Tibial nerve (tissue), 4 donors: Measurements from ENCODE around the gene PRRC2B. TPM values are rescaled to one million over a fixed set of nuclear protein-coding genes. Genes with fewer than 3 reads are reported as not detected.
"Not testable (repeated sequence)": the region's sequence is repeated elsewhere in the genome, so short reads cannot be mapped to it uniquely, and the experiment has no call there.

ENCODE experiments used
- DNase-seq, 2 donors: peaks; one replicate each; pipeline ENCODE4 v3.0.0-alpha.2; 2019; ENCODE audit warnings: low spot score in 2 of 2
- H3K27ac ChIP-seq, 4 donors: fragments of 200-600 bp; sonication (generic) in 3 of 4; one replicate each; pipeline ENCODE4 v1.5.1; 2017 to 2019; ENCODE audit warnings: mild to moderate bottlenecking in 1 of 4
- H3K27me3 ChIP-seq, 2 donors: fragments of 200-600 bp; sonication (generic) in 1 of 2; one replicate each; pipeline versions ENCODE4 v1.5.1 to v1.6.0; 2017 to 2019
- H3K36me3 ChIP-seq, 3 donors: fragments of 200-600 bp; sonication (generic); one replicate each; pipeline ENCODE4 v1.5.1; 2018 to 2019
- H3K4me1 ChIP-seq, 4 donors: fragments of 200-600 bp; sonication (generic) in 3 of 4; one replicate each; pipeline ENCODE4 v1.5.1; 2017 to 2019
- H3K4me3 ChIP-seq, 4 donors: fragments of 200-600 bp; sonication (generic) in 3 of 4; one replicate each; pipeline ENCODE4 v1.5.1; 2017 to 2019; ENCODE audit warnings: mild to moderate bottlenecking in 1 of 4, moderate library complexity in 1 of 4
- H3K9me3 ChIP-seq, 4 donors: fragments of 200-600 bp; sonication (generic) in 3 of 4; one replicate each; pipeline ENCODE4 v1.5.1; 2017 to 2019
- EP300 ChIP-seq, 2 donors: sonication (generic); formaldehyde crosslinking; IDR thresholded peaks; one replicate each; pipeline ENCODE4 v1.6.1; 2017; ENCODE audit warnings: antibody characterized with exemption in 2 of 2, mild to moderate bottlenecking in 1 of 2
- POLR2A ChIP-seq, 2 donors: fragments of 450-650 bp; IDR thresholded peaks; one replicate each; pipeline ENCODE4 v1.6.1; 2017; ENCODE audit warnings: antibody characterized with exemption in 2 of 2, mild to moderate bottlenecking in 2 of 2, moderate library complexity in 2 of 2
- WGBS, 2 donors: methylation state at CpG; one replicate each; pipeline ENCODE4 v1.1.5; 2018; 5-methylcytosine and 5-hydroxymethylcytosine counted together
- total RNA-seq, 4 donors: library from RNA; depleted of rRNA; stranded (reverse); fragments of >200 nt; gene quantifications; one replicate each; pipeline ENCODE4 v1.1.0, GENCODE V29; 2016
- TF ChIP-seq, protein P1 (sequence below), 5 experiments: fragments of 200-600 bp in 3 of 5; fragments of 450-650 bp in 2 of 5; sonication (generic) in 3 of 5; IDR thresholded peaks; one replicate each; pipeline ENCODE4 v1.5.1; 2016 to 2019; ENCODE audit warnings: antibody characterized with exemption in 5 of 5, mild to moderate bottlenecking in 3 of 5, moderate library complexity in 2 of 5

PRRC2B gene
- total RNA-seq, 4 donors from 2014 or later: 94.8 to 236 (median 174) TPM

- Histone ChIP-seq H3K9me3 (no peaks in the 10 kb centered on the region), H3K27me3 (no peaks in the 10 kb centered on the region), H3K27ac (no peak overlapping the region), H3K4me3 (no peak overlapping the region), H3K4me1 (no peaks in the 10 kb centered on the region), H3K36me3 (peaks cover 11 to 100% (median 23%) of the 10 kb centered on the region in 3 donors)
- no peak for TF ChIP-seq POLR2A (IDR thresholded peaks at IDR 0.05)
- TF ChIP-seq EP300 (IDR thresholded peaks at IDR 0.05): no peak
- TF ChIP-seq, protein P1, sequence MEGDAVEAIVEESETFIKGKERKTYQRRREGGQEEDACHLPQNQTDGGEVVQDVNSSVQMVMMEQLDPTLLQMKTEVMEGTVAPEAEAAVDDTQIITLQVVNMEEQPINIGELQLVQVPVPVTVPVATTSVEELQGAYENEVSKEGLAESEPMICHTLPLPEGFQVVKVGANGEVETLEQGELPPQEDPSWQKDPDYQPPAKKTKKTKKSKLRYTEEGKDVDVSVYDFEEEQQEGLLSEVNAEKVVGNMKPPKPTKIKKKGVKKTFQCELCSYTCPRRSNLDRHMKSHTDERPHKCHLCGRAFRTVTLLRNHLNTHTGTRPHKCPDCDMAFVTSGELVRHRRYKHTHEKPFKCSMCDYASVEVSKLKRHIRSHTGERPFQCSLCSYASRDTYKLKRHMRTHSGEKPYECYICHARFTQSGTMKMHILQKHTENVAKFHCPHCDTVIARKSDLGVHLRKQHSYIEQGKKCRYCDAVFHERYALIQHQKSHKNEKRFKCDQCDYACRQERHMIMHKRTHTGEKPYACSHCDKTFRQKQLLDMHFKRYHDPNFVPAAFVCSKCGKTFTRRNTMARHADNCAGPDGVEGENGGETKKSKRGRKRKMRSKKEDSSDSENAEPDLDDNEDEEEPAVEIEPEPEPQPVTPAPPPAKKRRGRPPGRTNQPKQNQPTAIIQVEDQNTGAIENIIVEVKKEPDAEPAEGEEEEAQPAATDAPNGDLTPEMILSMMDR (IDR thresholded peaks at IDR 0.05): no peak
- WGBS, 2 donors: 93 to 96% methylated on average over 6 of the region's 6 CpGs
- DNase-seq: no peak
These were observed 75.5 kb downstream of the PRRC2B start for GRCh38 chr9:131469356-131469755.

- DNase-seq: no peak
- 93 to 94% methylated on average over 16 of the region's 16 CpGs for WGBS, 2 donors
- Histone ChIP-seq H3K27me3 (no peaks in the 10 kb centered on the region), H3K4me3 (no peak overlapping the region), H3K36me3 (peaks cover 11 to 100% (median 24%) of the 10 kb centered on the region in 3 donors), H3K4me1 (no peaks in the 10 kb centered on the region), H3K27ac (no peak overlapping the region), H3K9me3 (no peaks in the 10 kb centered on the region)
- TF ChIP-seq, protein P1 (IDR thresholded peaks at IDR 0.05): no peak
- TF ChIP-seq POLR2A (IDR thresholded peaks at IDR 0.05) (no peak), EP300 (IDR thresholded peaks at IDR 0.05) (no peak)
These were observed 76.1 kb downstream of the PRRC2B start for GRCh38 chr9:131469951-131470350.

- H3K36me3 ChIP-seq: peaks cover 11 to 100% (median 31%) of the 10 kb centered on the region in 3 donors
- no peaks in the 10 kb centered on the region for H3K27me3 ChIP-seq
- H3K4me1 ChIP-seq: no peaks in the 10 kb centered on the region
- H3K4me3 ChIP-seq: no peak overlapping the region
- WGBS, 2 donors: 97 to 98% methylated on average over 12 of the region's 12 CpGs
- H3K9me3 ChIP-seq: no peaks in the 10 kb centered on the region
- H3K27ac ChIP-seq: no peak overlapping the region
- no peak for TF ChIP-seq EP300 (IDR thresholded peaks at IDR 0.05)
- TF ChIP-seq, protein P1 (IDR thresholded peaks at IDR 0.05): no peak
- no peak for TF ChIP-seq POLR2A (IDR thresholded peaks at IDR 0.05)
- DNase-seq: no peak
These were observed 76.7 kb downstream of the PRRC2B start for GRCh38 chr9:131470581-131470991.

DNA sequence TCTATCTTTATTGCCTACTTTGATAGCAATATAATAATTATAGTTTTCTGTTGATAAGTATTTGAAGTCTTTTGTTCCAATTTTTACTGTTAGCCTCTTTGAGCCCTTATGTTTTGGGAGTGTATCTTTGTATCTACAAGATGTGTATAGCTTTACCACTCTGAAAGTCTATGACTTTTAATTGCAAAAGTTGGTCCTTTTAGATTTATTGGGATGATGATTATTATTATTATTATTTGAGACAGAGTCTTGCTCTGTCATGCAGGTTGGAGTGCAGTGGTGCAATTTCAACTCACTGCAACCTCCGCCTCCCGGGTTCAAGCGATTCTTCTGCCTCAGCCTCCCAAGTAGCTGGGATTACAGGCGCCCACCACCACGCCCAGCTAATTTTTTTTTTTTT is 78.2 kb downstream of the PRRC2B start:
- not testable (repeated sequence) for DNase-seq, H3K4me1 ChIP-seq, H3K4me3 ChIP-seq, H3K9me3 ChIP-seq, H3K27ac ChIP-seq, H3K27me3 ChIP-seq
- 96 to 99% methylated on average over 5 of the region's 5 CpGs for WGBS, 2 donors
- H3K36me3 ChIP-seq: peaks cover 14 to 100% (median 42%) of the 10 kb centered on the region in 3 donors

DNA sequence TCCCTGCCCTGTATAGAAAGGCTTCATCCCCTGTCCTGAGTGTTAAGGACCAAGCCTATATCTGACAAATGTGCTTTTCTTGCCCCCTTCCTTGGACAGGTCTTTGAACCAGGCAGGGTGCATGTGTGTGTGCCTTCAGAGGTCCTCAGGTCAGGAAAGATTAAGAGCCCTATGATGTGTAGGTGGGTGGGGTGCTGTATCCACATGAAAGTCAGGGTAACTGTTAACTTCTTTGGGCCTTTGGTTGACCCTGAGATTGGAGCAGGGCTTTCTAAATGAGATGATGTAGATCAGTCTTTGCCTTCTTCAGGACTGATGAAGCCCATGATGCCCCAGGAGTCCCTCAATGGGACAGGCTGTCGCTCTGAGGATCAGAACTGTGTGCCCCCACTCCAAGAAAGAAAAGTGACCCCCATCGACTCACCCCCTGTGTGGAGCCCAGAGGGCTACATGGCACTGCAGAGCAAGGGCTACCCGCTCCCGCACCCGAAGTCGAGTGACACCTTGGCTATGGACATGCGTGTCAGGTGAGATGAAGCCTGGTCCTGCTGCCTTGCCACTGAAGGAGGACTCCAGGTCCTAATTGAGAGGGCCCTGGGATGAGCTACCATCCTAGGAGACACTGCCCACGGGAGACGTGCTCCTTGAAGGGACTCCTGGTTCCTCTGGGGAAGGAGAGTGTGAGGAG is 79.5 kb downstream of the PRRC2B start:
- Histone ChIP-seq H3K36me3 (peaks cover 14 to 100% (median 42%) of the 10 kb centered on the region in 3 donors), H3K27me3 (no peaks in the 10 kb centered on the region), H3K4me1 (no peaks in the 10 kb centered on the region), H3K27ac (no peak overlapping the region), H3K9me3 (no peaks in the 10 kb centered on the region), H3K4me3 (no peak overlapping the region)
- no peak for DNase-seq
- 93 to 96% methylated on average over 9 of the region's 9 CpGs for WGBS, 2 donors
- TF ChIP-seq, protein P1 (IDR thresholded peaks at IDR 0.05): no peak
- TF ChIP-seq EP300 (IDR thresholded peaks at IDR 0.05) (no peak), POLR2A (IDR thresholded peaks at IDR 0.05) (no peak)
